ENCODE measurements around the gene SEMA4D.

- TF ChIP-seq, protein P1, sequence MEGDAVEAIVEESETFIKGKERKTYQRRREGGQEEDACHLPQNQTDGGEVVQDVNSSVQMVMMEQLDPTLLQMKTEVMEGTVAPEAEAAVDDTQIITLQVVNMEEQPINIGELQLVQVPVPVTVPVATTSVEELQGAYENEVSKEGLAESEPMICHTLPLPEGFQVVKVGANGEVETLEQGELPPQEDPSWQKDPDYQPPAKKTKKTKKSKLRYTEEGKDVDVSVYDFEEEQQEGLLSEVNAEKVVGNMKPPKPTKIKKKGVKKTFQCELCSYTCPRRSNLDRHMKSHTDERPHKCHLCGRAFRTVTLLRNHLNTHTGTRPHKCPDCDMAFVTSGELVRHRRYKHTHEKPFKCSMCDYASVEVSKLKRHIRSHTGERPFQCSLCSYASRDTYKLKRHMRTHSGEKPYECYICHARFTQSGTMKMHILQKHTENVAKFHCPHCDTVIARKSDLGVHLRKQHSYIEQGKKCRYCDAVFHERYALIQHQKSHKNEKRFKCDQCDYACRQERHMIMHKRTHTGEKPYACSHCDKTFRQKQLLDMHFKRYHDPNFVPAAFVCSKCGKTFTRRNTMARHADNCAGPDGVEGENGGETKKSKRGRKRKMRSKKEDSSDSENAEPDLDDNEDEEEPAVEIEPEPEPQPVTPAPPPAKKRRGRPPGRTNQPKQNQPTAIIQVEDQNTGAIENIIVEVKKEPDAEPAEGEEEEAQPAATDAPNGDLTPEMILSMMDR (IDR thresholded peaks at IDR 0.05): no peak
- TF ChIP-seq POLR2A (IDR thresholded peaks at IDR 0.05): no peak
Observed at GRCh38 chr9:89476546-89476945, 21.4 kb downstream of the SEMA4D start.
